AG04450 (cell line): ENCODE results near the gene GOLGA8R. TPM values are rescaled to one million over a fixed set of nuclear protein-coding genes. Genes with fewer than 3 reads are reported as not detected.
"Not testable (repeated sequence)": the region's sequence is repeated elsewhere in the genome, so short reads cannot be mapped to it uniquely, and the experiment has no call there.

Experiments
- CTCF ChIA-PET: fragments of 300-600, 350-600 bp; formaldehyde crosslinking; extraction: SDS; loops from one replicate; lab custom pipeline; 2022; ENCODE audit warnings: antibody characterized with exemption, inconsistent platforms; lab: Charles Lee
- POLR2A ChIA-PET: fragments of 350-600 bp; formaldehyde crosslinking; extraction: SDS; loops from one replicate; lab custom pipeline; 2021; ENCODE audit warnings: antibody characterized with exemption, inconsistent platforms; lab: Yijun Ruan, JAX
- DNase-seq: peaks from one replicate; pipeline ENCODE4 v3.0.0-alpha.2; 2011; ENCODE audit warnings: low read depth, low spot score
- H3K27ac ChIP-seq: one replicate; pipeline ENCODE4 v1.5.1; 2012; ENCODE audit warnings: low read depth, low read length, control low read depth
- H3K27me3 ChIP-seq: one replicate; pipeline ENCODE4 v1.6.0; 2012; ENCODE audit warnings: low read length; ENCODE audit not compliant: control insufficient read depth, insufficient read depth
- H3K4me3 ChIP-seq: 2 replicates; pipeline ENCODE4 v1.5.1; 2011; ENCODE audit warnings: mild to moderate bottlenecking, low read depth, low read length, control low read depth
- H3K9me3 ChIP-seq: 2 replicates; pipeline ENCODE4 v1.5.1; 2012; ENCODE audit warnings: low read length; ENCODE audit not compliant: control insufficient read depth, insufficient read depth
- polyA plus RNA-seq: library from polyadenylated mRNA; depleted of rRNA; stranded (reverse); fragments of >200 nt; gene quantifications from 2 replicates; pipeline ENCODE4 v1.2.3, GENCODE V29; 2011

Gene GOLGA8R
- polyA plus RNA-seq, 1 experiment, result 0.74 TPM

DNA sequence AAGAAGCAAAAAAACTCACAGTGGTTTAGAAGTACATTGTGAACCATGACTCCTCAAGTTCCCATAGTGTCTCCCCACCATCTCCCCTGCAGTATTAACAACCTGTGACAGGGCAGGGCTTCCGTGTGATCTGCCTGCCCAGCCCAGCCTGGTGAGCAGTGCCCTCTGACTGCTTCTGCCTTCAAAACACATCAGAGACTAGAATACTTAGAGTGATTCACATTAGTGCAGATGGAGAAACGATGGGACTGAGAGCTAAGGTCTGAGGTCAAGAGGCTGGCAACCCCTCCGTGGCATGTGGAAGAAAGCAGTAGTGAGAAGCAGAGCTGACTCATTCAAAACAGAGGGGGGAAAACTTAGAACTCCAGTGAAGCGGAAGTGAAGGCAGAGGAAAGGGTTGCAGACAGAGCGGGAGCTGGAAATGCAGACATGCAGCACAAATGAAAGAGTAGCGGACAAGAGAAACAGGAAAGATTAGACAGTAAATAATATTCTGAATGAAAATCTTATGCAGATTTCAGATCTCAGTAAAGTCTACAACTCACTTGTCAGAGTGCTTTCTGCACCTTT is 27.7 kb downstream of the GOLGA8R start:
- DNase-seq, POLR2A ChIA-PET, H3K27ac ChIP-seq, H3K9me3 ChIP-seq, H3K4me3 ChIP-seq, H3K27me3 ChIP-seq, CTCF ChIA-PET: not testable (repeated sequence)

GRCh38 chr15:30377082-30377413 is 37.0 kb downstream of the GOLGA8R start:
- H3K27me3 ChIP-seq, H3K9me3 ChIP-seq, H3K27ac ChIP-seq, H3K4me3 ChIP-seq, DNase-seq, POLR2A ChIA-PET, CTCF ChIA-PET: not testable (repeated sequence)

- H3K27ac ChIP-seq, H3K27me3 ChIP-seq, POLR2A ChIA-PET, CTCF ChIA-PET, H3K9me3 ChIP-seq, DNase-seq, H3K4me3 ChIP-seq: not testable (repeated sequence)
Measured at GRCh38 chr15:30376375-30377081, 37.5 kb downstream of the GOLGA8R start.

GRCh38 chr15:30375872-30376271 is 38.2 kb downstream of the GOLGA8R start:
- H3K4me3 ChIP-seq, POLR2A ChIA-PET, DNase-seq, CTCF ChIA-PET, H3K27me3 ChIP-seq, H3K9me3 ChIP-seq, H3K27ac ChIP-seq: not testable (repeated sequence)

- H3K27me3 ChIP-seq, H3K4me3 ChIP-seq, CTCF ChIA-PET, POLR2A ChIA-PET, H3K27ac ChIP-seq, H3K9me3 ChIP-seq, DNase-seq: not testable (repeated sequence)
Measured at GRCh38 chr15:30374862-30375261, 39.2 kb downstream of the GOLGA8R start.

DNA sequence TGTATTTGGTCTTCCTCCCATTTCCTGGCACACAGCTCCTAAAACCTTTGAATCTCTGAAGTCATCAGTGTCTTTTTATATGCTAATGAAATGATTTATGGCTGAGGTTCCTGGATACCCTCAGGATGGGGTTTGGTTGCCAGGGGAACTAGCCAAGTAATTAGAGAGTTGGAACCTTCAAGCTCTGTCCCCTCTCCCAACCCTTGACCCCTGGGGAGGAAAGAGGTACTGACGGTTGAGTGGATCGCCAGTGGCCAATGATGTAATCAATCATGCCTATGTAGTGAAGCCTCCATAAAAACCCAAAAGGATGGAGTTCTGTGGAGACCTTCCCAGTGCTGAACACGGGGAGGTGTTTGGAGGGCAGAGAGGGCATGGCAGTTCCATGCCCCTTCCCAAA is 45.8 kb downstream of the GOLGA8R start:
- H3K27me3 ChIP-seq, H3K27ac ChIP-seq, POLR2A ChIA-PET, H3K4me3 ChIP-seq, H3K9me3 ChIP-seq, CTCF ChIA-PET, DNase-seq: not testable (repeated sequence)

DNA sequence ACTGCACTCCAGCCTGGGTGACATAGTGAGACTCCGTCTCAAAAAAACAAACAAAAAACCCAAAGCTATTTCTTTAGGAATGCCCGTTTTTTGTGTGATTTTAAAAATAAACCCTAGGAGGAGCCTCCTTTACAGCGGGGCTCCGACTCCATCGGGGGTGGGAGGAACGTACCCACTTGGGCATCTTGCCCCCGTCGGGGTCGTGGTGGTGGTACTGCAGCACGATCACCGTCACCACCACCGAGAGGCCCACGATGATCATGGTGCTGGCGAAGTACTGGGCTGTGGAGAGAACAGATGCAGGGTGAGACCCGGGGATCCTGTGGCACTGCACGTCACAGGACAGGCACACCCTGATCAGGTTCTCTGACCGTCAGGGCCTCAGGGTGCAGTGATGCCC is 46.8 kb downstream of the GOLGA8R start:
- DNase-seq, H3K27me3 ChIP-seq, POLR2A ChIA-PET, CTCF ChIA-PET, H3K9me3 ChIP-seq, H3K4me3 ChIP-seq, H3K27ac ChIP-seq: not testable (repeated sequence)

GRCh38 chr15:30361404-30361803 is 52.7 kb downstream of the GOLGA8R start:
- H3K4me3 ChIP-seq, POLR2A ChIA-PET, H3K9me3 ChIP-seq, DNase-seq, H3K27me3 ChIP-seq, H3K27ac ChIP-seq, CTCF ChIA-PET: not testable (repeated sequence)

- CTCF ChIA-PET, result not testable (repeated sequence)
Measured at GRCh38 chr15:30360990-30361389, 53.1 kb downstream of the GOLGA8R start.

DNA sequence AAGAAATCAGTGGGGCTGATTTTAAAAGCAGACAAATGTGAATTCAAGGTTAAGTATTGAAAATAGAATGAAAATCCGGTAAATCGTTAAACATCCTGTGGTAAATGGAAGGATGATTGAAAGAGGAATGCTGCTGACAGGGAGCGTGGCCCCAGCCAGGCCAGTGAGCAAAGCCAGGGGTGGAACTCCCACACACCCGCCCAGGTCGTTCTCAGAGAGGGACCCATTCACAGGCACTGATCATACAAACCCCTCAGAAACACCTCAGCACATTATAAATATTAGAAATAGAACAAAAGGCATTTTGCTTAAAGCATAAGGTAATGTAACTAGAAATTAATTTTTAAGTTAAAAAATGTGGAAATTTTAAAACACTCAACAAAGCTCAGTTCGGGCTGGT is 59.0 kb downstream of the GOLGA8R start:
- H3K27ac ChIP-seq, CTCF ChIA-PET, H3K9me3 ChIP-seq, POLR2A ChIA-PET, DNase-seq, H3K27me3 ChIP-seq, H3K4me3 ChIP-seq: not testable (repeated sequence)

More at GRCh38 chr15:30360990-30361389, 53.1 kb downstream of the GOLGA8R start:
- H3K27me3 ChIP-seq, H3K9me3 ChIP-seq, H3K4me3 ChIP-seq, DNase-seq, POLR2A ChIA-PET, H3K27ac ChIP-seq: not testable (repeated sequence)
